Erythroblast (primary cell): ENCODE data around the gene SLAMF1.

Source experiments
- GATA1 ChIP-seq: IDR thresholded peaks from 2 replicates; pipeline ENCODE4 v1.6.1; 2011; ENCODE audit warnings: low read depth, mild to moderate bottlenecking, control low read depth, low read length, moderate library complexity
- POLR2A ChIP-seq: IDR thresholded peaks from 2 replicates; pipeline ENCODE4 v1.6.1; 2011; ENCODE audit warnings: mild to moderate bottlenecking, low read length

- no peak for TF ChIP-seq POLR2A
- TF ChIP-seq GATA1 = no peak
Measured at GRCh38 chr1:160625321-160625720, 21.5 kb downstream of the SLAMF1 start.
